ENCODE measurements around the gene SEMA3E.

The SEMA3E gene

GRCh38 chr7:83484266-83484665, 164.7 kb downstream of the SEMA3E start:
- Histone ChIP-seq H4K20me1 (ENCODE audit: insufficient read depth, low read length) (no peaks in the 10 kb centered on the region), H3K79me2 (ENCODE audit: low read length) (no peaks in the 10 kb centered on the region), H2AFZ (ENCODE audit: low read depth, low read length) (no peak overlapping the region), H3K9ac (ENCODE audit: low read length) (no peak overlapping the region), H3K4me1 (ENCODE audit: low read length) (peaks cover 13% of the 10 kb centered on the region), H3K27ac (ENCODE audit: low read length) (no peak overlapping the region), H3K4me2 (ENCODE audit: low read length) (no peak overlapping the region), H3K27me3 (ENCODE audit: low read depth, low read length) (no peaks in the 10 kb centered on the region), H3K9me3 (ENCODE audit: insufficient read depth, low read length) (no peaks in the 10 kb centered on the region), H3K4me3 (ENCODE audit: low read length) (no peak overlapping the region), H3K36me3 (replicated peaks; ENCODE audit: low read depth, low read length) (no peaks in the 10 kb centered on the region)
- TF ChIP-seq CTCF (IDR thresholded peaks at IDR 0.05; ENCODE audit: low read depth, low read length) (no peak), EZH2phosphoT487 (IDR thresholded peaks at IDR 0.05; ENCODE audit: low read depth) (no peak)

- Histone ChIP-seq H3K9me3 (ENCODE audit: insufficient read depth, low read length) (no peaks in the 10 kb centered on the region), H3K27ac (ENCODE audit: low read length) (no peak overlapping the region), H3K9ac (ENCODE audit: low read length) (no peak overlapping the region), H4K20me1 (ENCODE audit: insufficient read depth, low read length) (no peaks in the 10 kb centered on the region), H3K4me2 (ENCODE audit: low read length) (0 out of 2 replicates have a peak overlapping the region, but pooled peaks have one; percentile 8), H3K27me3 (ENCODE audit: low read depth, low read length) (no peaks in the 10 kb centered on the region), H3K36me3 (replicated peaks; ENCODE audit: low read depth, low read length) (no peaks in the 10 kb centered on the region), H3K4me3 (ENCODE audit: low read length) (no peak overlapping the region), H3K79me2 (ENCODE audit: low read length) (no peaks in the 10 kb centered on the region), H2AFZ (ENCODE audit: low read depth, low read length) (peak overlapping the region; percentile 60; the same call in 1 of the 2 replicates), H3K4me1 (ENCODE audit: low read length) (peaks cover 6% of the 10 kb centered on the region)
- no peak for TF ChIP-seq EZH2phosphoT487 (IDR thresholded peaks at IDR 0.05; ENCODE audit: low read depth)
- no peak for TF ChIP-seq CTCF (IDR thresholded peaks at IDR 0.05; ENCODE audit: low read depth, low read length)
Measured at GRCh38 chr7:83478616-83479015, 170.3 kb downstream of the SEMA3E start.

GRCh38 chr7:83476511-83477050, 172.4 kb downstream of the SEMA3E start:
- Histone ChIP-seq H3K4me2 (ENCODE audit: low read length) (no peak overlapping the region), H3K27me3 (ENCODE audit: low read depth, low read length) (no peaks in the 10 kb centered on the region), H3K36me3 (replicated peaks; ENCODE audit: low read depth, low read length) (no peaks in the 10 kb centered on the region), H3K27ac (ENCODE audit: low read length) (no peak overlapping the region), H3K4me1 (ENCODE audit: low read length) (peaks cover 6% of the 10 kb centered on the region), H3K9me3 (ENCODE audit: insufficient read depth, low read length) (no peaks in the 10 kb centered on the region), H4K20me1 (ENCODE audit: insufficient read depth, low read length) (no peaks in the 10 kb centered on the region), H2AFZ (ENCODE audit: low read depth, low read length) (no peak overlapping the region), H3K4me3 (ENCODE audit: low read length) (no peak overlapping the region), H3K79me2 (ENCODE audit: low read length) (no peaks in the 10 kb centered on the region), H3K9ac (ENCODE audit: low read length) (no peak overlapping the region)
- no peak for TF ChIP-seq EZH2phosphoT487 (IDR thresholded peaks at IDR 0.05; ENCODE audit: low read depth)

GRCh38 chr7:83475420-83475819, 173.5 kb downstream of the SEMA3E start:
- H3K36me3 ChIP-seq (replicated peaks; ENCODE audit: low read depth, low read length) = no peaks in the 10 kb centered on the region
- no peaks in the 10 kb centered on the region for H3K79me2 ChIP-seq (ENCODE audit: low read length)
- H4K20me1 ChIP-seq (ENCODE audit: insufficient read depth, low read length) = no peaks in the 10 kb centered on the region
- TF ChIP-seq CTCF (IDR thresholded peaks at IDR 0.05; ENCODE audit: low read depth, low read length) (no peak), EZH2phosphoT487 (IDR thresholded peaks at IDR 0.05; ENCODE audit: low read depth) (no peak)
- H3K9me3 ChIP-seq (ENCODE audit: insufficient read depth, low read length) = no peaks in the 10 kb centered on the region
- H2AFZ ChIP-seq (ENCODE audit: low read depth, low read length) = no peak overlapping the region
- no peaks in the 10 kb centered on the region for H3K27me3 ChIP-seq (ENCODE audit: low read depth, low read length)
- H3K9ac ChIP-seq (ENCODE audit: low read length) = no peak overlapping the region
- no peak overlapping the region for H3K4me2 ChIP-seq (ENCODE audit: low read length)
- H3K4me3 ChIP-seq (ENCODE audit: low read length) = no peak overlapping the region
- H3K4me1 ChIP-seq (ENCODE audit: low read length) = peaks cover 6% of the 10 kb centered on the region
- H3K27ac ChIP-seq (ENCODE audit: low read length) = no peak overlapping the region
